Common myeloid progenitor, CD34-positive (primary cell): Measurements from ENCODE around the gene MSMP.

Experiments
- CTCF ChIA-PET: fragments of 350-600 bp; sonication (Branson Sonifier 250); formaldehyde crosslinking; loops from one replicate; lab custom pipeline; 2021; ENCODE audit warnings: antibody characterized with exemption; lab: Charles Lee
- POLR2A ChIA-PET: fragments of 350-600 bp; sonication (Branson Sonifier 250); formaldehyde crosslinking; loops from one replicate; lab custom pipeline; 2021; ENCODE audit warnings: antibody characterized with exemption; lab: Charles Lee
- DNase-seq, 3 donors: peaks; one replicate each; pipeline versions ENCODE4 v3.0.0 to v3.0.0-alpha.2; 2013
- H3K27ac ChIP-seq, 2 experiments: 1 replicate in 1 of 2; 2 replicates in 1 of 2; pipeline ENCODE4 v1.7.0; 2013; ENCODE audit warnings: inconsistent platforms in 2 of 2, low read length in 2 of 2, mild to moderate bottlenecking in 2 of 2, low read depth in 1 of 2, moderate library complexity in 1 of 2; ENCODE audit not compliant: severe bottlenecking in 2 of 2, insufficient read depth in 1 of 2, poor library complexity in 1 of 2
- H3K27me3 ChIP-seq, 5 experiments: replicated peaks in 2 of 5; 1 replicate in 3 of 5; 2 replicates in 2 of 5; pipeline versions ENCODE4 v1.6.1 to v1.7.0; 2013; ENCODE audit warnings: low read length in 4 of 5, mild to moderate bottlenecking in 2 of 5, moderate library complexity in 2 of 5, inconsistent platforms in 1 of 5; ENCODE audit not compliant: insufficient read depth in 5 of 5, control insufficient read depth in 4 of 5
- H3K36me3 ChIP-seq, 4 experiments: 1 replicate in 2 of 4; 2 replicates in 2 of 4; pipeline versions ENCODE4 v1.6.1 to v1.7.0; 2013; ENCODE audit warnings: low read length in 3 of 4, control low read depth in 1 of 4, mild to moderate bottlenecking in 1 of 4; ENCODE audit not compliant: control insufficient read depth in 4 of 4, insufficient read depth in 4 of 4
- H3K4me1 ChIP-seq, 4 experiments: 1 replicate in 3 of 4; 2 replicates in 1 of 4; pipeline versions ENCODE4 v1.6.1 to v1.7.1; 2013; ENCODE audit warnings: low read length in 3 of 4, mild to moderate bottlenecking in 3 of 4, control low read depth in 1 of 4, inconsistent platforms in 1 of 4, moderate library complexity in 1 of 4; ENCODE audit not compliant: control insufficient read depth in 4 of 4, insufficient read depth in 4 of 4; ENCODE audit errors: control extremely low read depth in 1 of 4
- H3K4me3 ChIP-seq, 7 experiments: 1 replicate in 4 of 7; 2 replicates in 3 of 7; pipeline versions ENCODE4 v1.5.1 to v1.7.0; 2013; ENCODE audit warnings: mild to moderate bottlenecking in 7 of 7, low read length in 6 of 7, moderate library complexity in 6 of 7, inconsistent platforms in 2 of 7, low read depth in 2 of 7, control low read depth in 1 of 7; ENCODE audit not compliant: insufficient read depth in 4 of 7, control insufficient read depth in 1 of 7; ENCODE audit errors: extremely low read depth in 1 of 7
- H3K9me3 ChIP-seq, 5 experiments: 1 replicate in 4 of 5; 2 replicates in 1 of 5; pipeline versions ENCODE4 v1.6.1 to v1.7.1; 2013; ENCODE audit warnings: low read length in 4 of 5, mild to moderate bottlenecking in 2 of 5, inconsistent platforms in 1 of 5, low read depth in 1 of 5, moderate library complexity in 1 of 5; ENCODE audit not compliant: control insufficient read depth in 4 of 5, insufficient read depth in 2 of 5; ENCODE audit errors: control extremely low read depth in 1 of 5
- WGBS: methylation state at CpG from one replicate; pipeline ENCODE4 v1.1.5; 2013; ENCODE audit not compliant: insufficient coverage; 5-methylcytosine and 5-hydroxymethylcytosine counted together

Gene MSMP

GRCh38 chr9:35729101-35729500 lies 25.0 kb downstream of the MSMP start:
- Histone ChIP-seq H3K27me3 (no peaks in the 10 kb centered on the region), H3K4me3 (peak overlapping the region in 6 of 7 experiments; percentile 27 to 97 (median 74)), H3K36me3 (peaks cover 3 to 16% (median 15%) of the 10 kb centered on the region in 4 experiments), H3K9me3 (no peaks in the 10 kb centered on the region), H3K4me1 (peaks cover 44 to 72% (median 70%) of the 10 kb centered on the region in 4 experiments), H3K27ac (peak overlapping the region in 1 of 2 experiments; percentile 94)
- ChIA-PET POLR2A (no interaction called here), CTCF (interaction anchor here (0.9 to 11.2 kb wide), 19 partner anchors 8 to 153 kb away, joined by 3 to 190 read pairs (median 4); partner anchors contain the start of genes CCDC107, GBA2, RGP1 and RMRP)
- WGBS: 96% methylated on average over 2 of the region's 3 CpGs
- DNase-seq: no peak

DNA sequence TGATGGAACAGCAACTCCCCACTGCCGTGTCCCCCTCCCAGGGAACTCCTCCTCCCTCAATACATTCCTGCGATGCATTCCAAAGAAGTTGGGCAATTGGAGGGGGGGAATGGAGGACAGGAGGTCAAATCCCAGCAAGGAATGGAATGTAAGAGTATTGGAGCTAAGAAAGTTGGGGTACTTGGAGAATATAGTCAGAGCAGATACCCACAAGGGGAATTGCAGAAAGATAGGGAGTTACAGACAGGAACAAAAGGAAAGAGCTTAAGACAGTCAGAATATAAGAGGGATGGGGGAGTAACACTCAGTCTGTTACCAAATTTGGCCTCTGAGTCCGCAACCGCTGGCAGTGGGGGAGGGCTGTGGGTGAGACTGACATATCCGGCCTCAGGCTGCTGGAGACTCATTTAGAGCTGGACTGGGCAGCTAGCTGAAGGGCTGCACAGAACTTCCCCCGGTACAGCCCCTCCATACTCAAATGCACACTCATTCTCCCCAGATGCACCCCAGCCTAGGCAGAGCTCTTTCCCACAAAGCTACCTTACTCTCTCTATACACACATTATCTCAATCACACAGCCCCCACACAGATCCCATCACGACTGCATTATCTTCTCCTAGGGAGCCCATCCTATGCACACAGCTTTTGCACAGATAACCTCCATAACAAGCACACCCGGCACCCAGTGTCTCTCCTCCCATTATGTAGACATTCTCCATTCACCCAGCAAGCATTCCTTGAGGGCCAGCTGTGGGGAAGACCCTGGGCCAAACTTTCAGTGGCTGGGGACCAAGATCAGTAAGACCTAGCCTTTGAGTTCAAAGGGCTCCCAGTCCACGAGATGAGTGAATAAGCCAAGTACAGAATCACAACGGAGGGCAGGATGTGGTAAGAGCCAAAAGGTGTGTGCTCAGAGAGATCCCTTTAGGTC lies 25.8 kb downstream of the MSMP start:
- H3K27me3 ChIP-seq: no peaks in the 10 kb centered on the region
- WGBS: 0% methylated on average over 7 of the region's 10 CpGs
- H3K4me3 ChIP-seq: peak overlapping the region in 6 of 7 experiments; percentile 58 to 97 (median 74)
- peaks cover 39 to 64% (median 63%) of the 10 kb centered on the region in 4 experiments for H3K4me1 ChIP-seq
- peak overlapping the region; percentile 69 to 94 for H3K27ac ChIP-seq
- peak in 2 of 3 donors; percentile 54 to 63 for DNase-seq
- peaks cover 10 to 24% (median 22%) of the 10 kb centered on the region in 4 experiments for H3K36me3 ChIP-seq
- CTCF ChIA-PET: interaction anchor here (0.5 to 11.2 kb wide), 33 partner anchors 13 to 709 kb away, joined by 3 to 190 read pairs (median 4); partner anchors contain the start of genes CCDC107, GBA2, RGP1 and RMRP
- POLR2A ChIA-PET: interaction anchor here (0.9 to 2.0 kb wide), 5 partner anchors 13 to 656 kb away, joined by 3 to 7 read pairs (median 4); partner anchors contain the start of genes CCDC107, RMRP, SPAG8 and VCP
- no peaks in the 10 kb centered on the region for H3K9me3 ChIP-seq

- Histone ChIP-seq H3K9me3 (no peaks in the 10 kb centered on the region), H3K4me3 (peak overlapping the region in 6 of 7 experiments; percentile 58 to 97 (median 74)), H3K4me1 (peaks cover 38 to 58% (median 57%) of the 10 kb centered on the region in 4 experiments), H3K27ac (peak overlapping the region; percentile 69 to 94), H3K36me3 (peaks cover 12 to 29% (median 25%) of the 10 kb centered on the region in 4 experiments), H3K27me3 (no peaks in the 10 kb centered on the region)
- 0% methylated on average over 2 of the region's 5 CpGs for WGBS
- ChIA-PET CTCF (interaction anchor here (0.6 to 11.2 kb wide), 27 partner anchors 13 to 154 kb away, joined by 3 to 190 read pairs (median 6); partner anchors contain the start of genes CCDC107, GBA2, RGP1 and RMRP), POLR2A (interaction anchor here (0.6 to 2.0 kb wide), 5 partner anchors 12 to 656 kb away, joined by 3 to 7 read pairs (median 4); partner anchors contain the start of genes CCDC107, RMRP, SPAG8 and VCP)
- peak; percentile 65 to 94 (median 89) for DNase-seq
Observed at GRCh38 chr9:35727676-35728040, 26.4 kb downstream of the MSMP start.

DNA sequence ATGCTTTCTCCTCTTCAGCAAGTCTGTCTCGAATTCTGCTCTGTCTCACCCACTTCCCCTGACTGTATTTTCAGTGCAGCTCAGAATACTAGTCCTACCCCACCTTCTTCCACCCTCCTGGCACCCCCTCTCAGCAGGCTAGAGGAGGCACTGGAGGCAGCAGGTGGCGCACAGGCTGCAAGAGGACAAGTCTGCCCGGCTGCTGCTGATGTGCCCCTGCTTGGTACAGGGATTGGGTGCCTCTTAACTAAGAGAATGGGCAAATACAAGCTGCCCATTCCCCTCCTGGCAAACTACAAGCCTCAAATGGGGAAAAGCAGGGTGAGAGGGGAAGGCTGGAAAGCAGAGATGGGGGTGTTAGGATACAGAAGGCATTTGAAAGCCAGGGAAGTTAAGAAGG lies 27.1 kb downstream of the MSMP start:
- H3K4me3 ChIP-seq: peak overlapping the region; percentile 8 to 97 (median 62)
- H3K9me3 ChIP-seq: no peaks in the 10 kb centered on the region
- peak overlapping the region; percentile 69 to 94 for H3K27ac ChIP-seq
- 0% methylated on average over 2 of the region's 3 CpGs for WGBS
- peaks cover 16 to 36% (median 30%) of the 10 kb centered on the region in 4 experiments for H3K36me3 ChIP-seq
- DNase-seq: peak; percentile 83 to 93 (median 91)
- ChIA-PET CTCF (interaction anchor here (0.6 to 11.2 kb wide), 21 partner anchors 12 to 155 kb away, joined by 3 to 190 read pairs (median 9); partner anchors contain the start of genes GBA2 and RGP1), POLR2A (interaction anchor here (0.6 to 2.0 kb wide), 2 partner anchors 12 to 251 kb away, joined by 3 to 7 read pairs; no protein-coding TSS in a partner anchor)
- H3K27me3 ChIP-seq: no peaks in the 10 kb centered on the region
- H3K4me1 ChIP-seq: peaks cover 38 to 56% (median 55%) of the 10 kb centered on the region in 4 experiments

DNA sequence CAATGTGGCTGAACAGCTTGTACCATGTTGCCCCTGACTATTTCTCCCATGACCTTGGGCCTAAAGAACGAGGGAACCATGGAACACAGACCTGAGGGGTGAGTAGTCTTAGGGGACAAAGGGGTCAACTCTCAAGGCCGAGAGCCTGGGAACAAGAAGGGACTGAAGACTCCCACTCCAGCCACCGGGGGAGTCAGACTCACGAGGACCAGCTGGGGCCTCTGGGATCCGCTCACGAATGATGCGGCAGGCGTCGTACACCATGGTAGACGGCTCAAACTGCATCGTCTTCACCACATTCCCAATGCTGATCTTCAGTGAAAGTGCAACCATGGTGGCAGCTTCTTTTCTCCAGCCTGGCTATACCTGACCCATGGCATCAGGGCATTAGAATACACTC lies 28.7 kb downstream of the MSMP start:
- Histone ChIP-seq H3K9me3 (no peaks in the 10 kb centered on the region), H3K27me3 (no peaks in the 10 kb centered on the region), H3K4me1 (peaks cover 29 to 44% (median 42%) of the 10 kb centered on the region in 4 experiments), H3K4me3 (no peak overlapping the region), H3K27ac (no peak overlapping the region), H3K36me3 (peaks cover 18 to 51% (median 42%) of the 10 kb centered on the region in 4 experiments)
- CTCF ChIA-PET: interaction anchor here (0.8 to 11.2 kb wide), 10 partner anchors 10 to 79 kb away, joined by 3 to 190 read pairs (median 11); partner anchors contain the start of genes GBA2 and RGP1
- POLR2A ChIA-PET: interaction anchor here (0.7 kb wide), 1 partner anchor 34 kb away, joined by 3 read pairs; no protein-coding TSS in a partner anchor
- no peak for DNase-seq
- WGBS: 99% methylated on average over 11 of the region's 11 CpGs

DNA sequence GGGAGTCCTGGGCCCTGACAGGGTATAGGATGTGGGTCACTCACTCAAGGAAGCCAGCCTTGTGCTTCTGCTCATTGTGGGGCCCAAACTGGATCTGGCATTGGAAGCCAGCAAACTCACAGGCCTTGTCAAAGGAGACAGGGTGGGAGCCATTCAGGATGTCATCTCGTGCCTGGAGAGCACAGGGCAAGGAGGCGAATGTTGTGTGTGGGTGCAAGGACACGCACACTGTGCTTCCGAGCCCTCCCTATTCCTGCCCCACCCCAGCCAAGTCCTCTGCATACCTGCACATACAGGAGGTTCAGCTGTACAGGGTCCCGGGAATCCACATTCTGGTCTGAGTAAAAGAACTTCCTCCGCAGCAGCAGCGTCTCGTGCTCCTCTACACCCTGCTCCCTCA lies 30.2 kb downstream of the MSMP start:
- POLR2A ChIA-PET: no interaction called here
- Histone ChIP-seq H3K27me3 (no peaks in the 10 kb centered on the region), H3K27ac (no peak overlapping the region), H3K9me3 (no peaks in the 10 kb centered on the region), H3K4me1 (peaks cover 14 to 30% (median 28%) of the 10 kb centered on the region in 4 experiments), H3K36me3 (peaks cover 29 to 66% (median 56%) of the 10 kb centered on the region in 4 experiments), H3K4me3 (no peak overlapping the region)
- CTCF ChIA-PET: interaction anchor here (1.0 to 13.4 kb wide), 5 partner anchors 8 to 28 kb away, joined by 3 to 190 read pairs (median 86); partner anchors contain the start of genes CREB3, GBA2, RGP1 and TLN1
- no peak for DNase-seq
- 100% methylated on average over 2 of the region's 8 CpGs for WGBS
